Fibroblast of skin of right quadriceps (primary cell): Measurements from ENCODE around the gene HTD2.
A peak's percentile ranks its signal among the peaks of the same experiment; 100 is the strongest.
"Not testable (repeated sequence)": the region's sequence is repeated elsewhere in the genome, so short reads cannot be mapped to it uniquely, and the experiment has no call there.

ENCODE experiments used
- DNase-seq: peaks from one replicate; pipeline ENCODE4 v3.0.0-alpha.2; 2013

Gene HTD2

DNA sequence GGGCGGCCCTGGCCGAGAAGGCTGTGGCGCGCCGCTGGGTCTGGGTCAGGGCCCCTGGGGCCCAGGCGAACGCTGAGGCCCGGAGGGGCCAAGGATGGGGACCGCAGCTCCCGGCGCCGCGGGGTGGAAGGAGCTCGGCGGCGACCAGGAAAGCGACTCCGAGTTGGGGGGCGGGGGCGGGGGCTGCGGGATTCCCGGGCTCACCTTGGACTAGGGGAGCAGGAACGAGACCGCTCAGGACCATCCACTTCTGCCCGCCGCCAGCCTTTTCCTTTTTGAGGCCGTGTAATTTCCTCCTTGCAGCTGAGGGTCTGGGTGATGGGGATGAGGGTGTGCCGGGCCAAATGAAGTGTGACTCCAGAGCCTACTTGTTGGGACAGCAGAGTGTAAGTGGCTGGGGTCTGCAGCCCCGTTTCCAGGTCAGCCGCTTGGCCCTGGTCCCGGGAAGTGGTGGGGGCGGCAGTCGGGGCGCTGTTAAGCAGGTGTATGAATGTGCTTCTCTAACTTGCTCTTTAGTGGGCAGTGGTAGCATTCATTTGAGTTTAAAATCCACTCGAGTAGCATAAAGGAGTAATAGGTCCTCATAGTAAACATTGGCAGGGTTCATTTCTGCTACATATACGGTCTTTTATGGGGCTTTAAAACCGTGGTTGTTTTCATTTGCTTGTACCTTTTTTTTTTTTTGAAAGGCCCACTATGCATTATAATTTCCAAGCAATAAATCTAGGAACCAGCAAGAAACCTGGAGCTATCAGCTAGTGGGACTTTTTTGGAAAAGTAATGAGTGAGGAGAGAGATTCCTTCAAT, 27.1 kb downstream of the HTD2 start:
- DNase-seq, result no peak

DNA sequence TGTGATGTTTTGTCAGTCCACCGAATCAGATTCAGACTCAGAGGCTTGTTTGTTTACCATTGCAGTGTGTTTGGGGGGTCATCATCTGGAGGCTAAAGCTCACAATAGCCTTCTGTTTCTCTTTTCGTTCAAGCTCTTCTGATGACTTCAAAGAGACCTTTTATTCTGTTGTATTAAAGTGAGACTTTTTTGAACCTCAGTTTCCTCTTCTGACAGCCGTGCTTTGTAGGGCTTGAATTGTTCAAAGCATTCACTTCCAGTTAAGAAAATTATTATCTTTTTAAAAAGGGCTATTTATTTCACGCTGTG, 27.6 kb downstream of the HTD2 start:
- no peak for DNase-seq

DNA sequence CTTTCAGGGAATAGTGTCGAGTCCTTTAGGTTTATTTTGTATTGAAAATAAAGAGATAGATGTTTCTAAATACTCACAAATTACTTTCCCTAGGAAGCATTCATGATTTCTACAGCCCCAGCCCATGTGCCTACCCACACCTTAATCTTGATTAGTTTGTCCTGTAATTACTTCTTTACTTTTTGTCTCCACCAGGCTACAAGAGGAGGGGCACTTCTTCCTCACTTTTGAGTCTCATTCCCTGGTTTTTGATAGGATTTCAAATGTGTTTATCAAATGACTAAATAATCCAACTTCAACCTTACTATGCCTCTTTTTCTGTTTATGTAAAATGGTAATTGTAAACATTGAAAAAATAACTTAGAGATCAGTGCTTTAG, 28.2 kb downstream of the HTD2 start:
- no peak for DNase-seq

DNA sequence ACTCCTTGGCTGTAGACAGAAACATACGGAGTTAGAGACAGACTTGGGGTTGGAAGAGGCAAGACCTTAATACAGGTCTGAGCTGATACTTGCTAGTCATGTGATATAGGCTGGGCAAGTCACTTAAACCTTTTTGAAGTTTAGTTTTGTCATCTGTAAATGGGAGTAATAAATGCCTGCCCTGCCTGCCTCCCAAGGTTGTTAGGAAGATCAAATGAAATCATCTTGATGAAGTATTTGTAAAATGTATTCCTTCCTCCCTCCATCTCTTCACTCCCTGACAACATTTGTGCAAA, 29.3 kb downstream of the HTD2 start:
- no peak for DNase-seq

DNA sequence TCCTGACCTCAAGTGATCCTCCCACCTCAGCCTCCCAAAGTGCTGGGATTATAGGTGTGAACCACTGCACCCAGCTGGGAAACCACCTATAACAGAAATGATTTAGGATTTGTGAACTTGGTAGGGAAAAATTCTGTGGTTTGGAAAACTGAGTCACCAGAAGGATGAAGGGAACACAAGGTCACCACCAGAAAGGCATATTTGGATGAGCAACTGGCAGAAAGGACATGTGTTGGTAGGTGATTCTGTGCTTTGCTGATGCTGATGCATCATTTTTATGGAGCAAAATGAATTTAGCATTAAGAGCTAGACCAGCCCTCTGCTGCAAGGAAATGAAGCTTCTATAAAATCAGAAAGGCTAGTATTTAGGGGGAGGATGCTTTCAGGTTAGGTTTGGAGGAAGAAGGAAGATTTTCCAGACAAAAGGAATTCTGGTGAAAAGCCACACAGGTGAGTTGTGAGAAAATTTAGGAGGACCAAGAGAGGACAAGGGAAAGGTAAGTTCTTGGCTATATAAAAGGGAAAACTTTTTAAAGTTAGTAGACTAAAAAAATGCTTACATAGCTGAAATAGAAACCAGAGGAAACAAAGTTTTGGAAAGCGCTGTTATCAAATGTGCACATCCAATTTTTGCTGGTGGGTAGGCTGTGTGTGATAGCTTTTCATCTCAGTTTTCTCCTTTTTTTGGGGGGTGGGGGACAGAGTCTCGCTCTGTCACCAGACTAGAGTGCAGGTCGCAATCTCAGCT, 30.0 kb downstream of the HTD2 start:
- DNase-seq, result peak; percentile 92

DNA sequence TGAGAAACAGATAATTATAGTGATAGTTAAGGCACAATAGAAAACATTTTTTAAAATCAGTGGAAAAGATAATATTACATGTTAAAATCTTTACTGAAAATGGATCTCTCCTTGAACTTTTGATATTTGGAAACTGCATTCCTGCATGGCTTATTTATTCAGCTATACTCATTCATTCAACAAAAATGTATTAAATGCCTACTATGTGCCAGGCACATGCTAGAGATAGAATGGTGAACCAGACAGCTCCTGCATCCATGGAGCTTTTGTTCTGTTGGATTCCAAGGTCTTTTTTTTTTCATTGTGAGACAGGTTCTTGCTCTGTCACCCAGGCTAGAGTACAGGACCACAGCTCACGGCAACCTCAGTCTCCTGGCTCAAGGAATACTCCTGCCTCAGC, 30.9 kb downstream of the HTD2 start:
- DNase-seq, result no peak

DNA sequence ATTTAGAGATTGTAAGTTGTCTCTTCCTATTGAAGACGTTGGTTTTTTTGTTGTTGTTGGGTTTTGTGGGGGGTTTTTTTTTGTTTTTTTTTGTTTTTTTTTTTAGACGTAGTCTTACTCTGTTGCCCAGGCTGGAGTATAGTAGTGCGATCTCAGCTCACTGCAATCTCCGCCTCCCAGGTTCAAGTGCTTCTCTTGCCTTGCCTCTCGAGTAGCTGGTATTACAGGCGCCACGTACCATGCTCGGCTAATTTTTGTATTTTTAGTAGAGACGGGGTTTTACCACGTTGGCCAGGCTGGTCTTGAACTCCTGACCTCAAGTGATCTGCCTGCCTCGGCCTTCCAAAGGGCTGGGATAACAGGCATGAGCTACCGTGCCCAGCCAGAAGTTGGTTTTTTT, 32.8 kb downstream of the HTD2 start:
- DNase-seq, result not testable (repeated sequence)

DNA sequence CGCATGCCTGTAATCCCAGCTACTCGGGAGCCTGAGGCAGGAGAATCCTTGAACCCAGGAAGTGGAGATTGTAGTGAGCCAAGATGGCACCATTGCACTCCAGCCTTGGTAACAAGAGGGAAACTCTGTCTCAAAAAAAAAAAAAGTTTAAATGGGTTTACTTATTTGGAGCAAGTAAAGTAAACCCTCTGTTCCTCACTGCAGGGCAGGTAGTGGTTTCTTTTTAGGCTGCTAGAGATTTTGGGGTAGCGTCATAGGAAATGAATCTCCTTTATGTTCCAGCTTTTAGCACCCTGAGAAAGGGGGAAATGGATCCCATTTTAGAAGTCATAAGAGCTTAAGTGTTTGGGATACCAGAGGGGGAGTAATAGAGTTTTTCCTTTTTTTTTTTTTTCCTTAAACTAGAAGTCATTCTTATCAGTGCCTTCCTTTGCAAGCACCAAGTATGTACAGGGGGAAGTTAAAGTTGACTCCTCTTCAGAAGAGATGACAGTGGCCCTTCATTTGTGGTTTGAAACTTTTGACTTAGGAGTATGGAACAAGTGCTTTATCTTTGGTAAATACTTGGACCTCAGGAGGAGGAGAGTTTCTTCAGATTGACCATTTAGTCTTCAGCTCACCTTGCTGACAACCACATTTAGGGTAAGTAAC, 34.4 kb downstream of the HTD2 start:
- no peak for DNase-seq

DNA sequence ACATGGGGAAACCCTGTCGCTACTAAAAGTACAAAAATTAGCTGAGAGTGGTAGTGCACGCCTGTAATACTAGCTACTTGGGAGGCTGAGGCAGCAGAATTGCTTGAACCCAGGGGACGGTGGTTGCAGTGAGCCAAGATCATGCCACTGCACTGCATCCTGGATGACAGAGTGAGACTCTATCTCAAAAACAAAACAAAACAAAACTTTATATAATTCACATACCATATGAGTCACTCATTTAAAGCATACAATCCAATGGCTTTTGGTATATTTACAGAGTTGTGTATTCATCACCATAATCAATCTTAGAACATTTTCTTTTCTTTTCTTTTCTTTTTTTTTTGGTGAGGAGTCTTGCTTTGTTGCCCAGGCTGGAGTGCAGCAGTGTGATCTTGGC, 35.1 kb downstream of the HTD2 start:
- DNase-seq, result peak; percentile 23

DNA sequence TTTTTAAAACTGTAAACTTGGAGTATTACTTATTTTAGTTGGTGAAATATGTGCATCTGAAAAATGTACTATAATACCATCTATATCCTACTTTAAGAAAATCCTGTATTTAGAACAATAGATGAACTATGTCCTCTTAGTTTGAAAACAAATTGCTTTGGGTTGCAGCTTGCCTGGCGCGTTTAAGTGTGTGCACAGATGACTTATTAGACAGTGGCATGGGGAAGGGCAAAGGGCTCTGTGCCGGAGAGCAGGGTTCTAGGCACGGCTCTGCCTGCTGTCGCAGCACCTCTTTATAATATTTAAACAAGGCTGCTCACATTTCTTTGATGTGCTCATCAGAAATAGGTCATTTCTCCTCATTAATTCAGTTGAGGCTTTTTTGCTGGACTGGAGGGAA, 36.4 kb downstream of the HTD2 start:
- no peak for DNase-seq

DNA sequence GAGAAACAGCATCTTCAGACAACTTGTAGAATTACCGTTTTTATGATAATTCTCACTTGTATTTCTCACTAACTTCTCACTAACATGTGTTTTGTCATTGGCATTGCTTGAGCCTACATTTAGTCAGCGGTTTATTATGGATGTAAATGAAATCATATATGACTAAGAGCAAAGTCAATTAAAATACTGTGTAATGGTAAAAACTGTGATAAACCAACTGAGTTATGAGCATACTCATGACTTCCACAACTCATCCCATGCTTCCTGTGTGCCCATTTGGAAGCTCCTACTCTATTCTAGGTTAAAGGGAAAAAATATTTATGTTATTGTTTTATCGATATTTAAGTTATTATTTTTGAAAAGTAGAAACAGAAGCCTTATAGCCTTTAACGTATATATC, 39.1 kb downstream of the HTD2 start:
- peak; percentile 22 for DNase-seq

DNA sequence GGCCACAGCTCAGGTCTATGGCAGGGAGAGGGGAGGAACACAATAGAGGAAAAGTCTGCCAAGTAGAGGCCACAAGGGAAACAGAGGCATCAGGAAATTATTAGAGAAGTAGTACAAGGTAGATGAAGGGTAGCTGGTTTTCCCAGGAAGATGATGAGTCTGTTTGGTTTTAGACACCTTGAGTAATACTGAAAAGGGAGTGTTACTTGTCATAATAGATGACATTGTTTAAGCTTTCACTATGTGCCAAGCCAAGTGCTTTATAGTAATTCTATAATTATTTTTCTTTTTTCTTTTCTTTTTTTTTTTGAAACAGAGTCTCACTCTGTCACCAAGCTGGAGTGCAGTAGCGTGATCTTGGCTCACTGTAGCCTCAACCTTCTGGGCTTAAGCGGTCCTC, 40.0 kb downstream of the HTD2 start:
- no peak for DNase-seq

DNA sequence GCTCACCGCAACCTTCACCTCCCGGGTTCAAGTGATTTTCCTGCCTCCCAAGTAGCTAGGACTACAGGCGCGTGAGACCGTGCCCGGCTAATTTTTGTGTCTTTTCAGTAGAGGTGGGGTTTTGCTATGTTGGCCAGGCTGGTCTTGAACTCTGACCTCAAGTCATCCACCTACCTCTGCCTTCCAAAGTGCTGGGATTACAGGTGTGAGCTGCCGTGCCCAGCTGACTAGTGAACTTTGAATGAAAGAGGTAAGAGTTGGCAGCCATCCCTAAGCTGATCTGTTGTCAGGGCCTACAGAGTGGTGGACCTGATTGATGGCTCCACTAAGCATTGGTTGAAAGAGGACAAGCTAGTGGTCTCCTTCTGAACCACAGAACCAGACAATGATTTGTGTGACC, 41.7 kb downstream of the HTD2 start:
- DNase-seq, result no peak

DNA sequence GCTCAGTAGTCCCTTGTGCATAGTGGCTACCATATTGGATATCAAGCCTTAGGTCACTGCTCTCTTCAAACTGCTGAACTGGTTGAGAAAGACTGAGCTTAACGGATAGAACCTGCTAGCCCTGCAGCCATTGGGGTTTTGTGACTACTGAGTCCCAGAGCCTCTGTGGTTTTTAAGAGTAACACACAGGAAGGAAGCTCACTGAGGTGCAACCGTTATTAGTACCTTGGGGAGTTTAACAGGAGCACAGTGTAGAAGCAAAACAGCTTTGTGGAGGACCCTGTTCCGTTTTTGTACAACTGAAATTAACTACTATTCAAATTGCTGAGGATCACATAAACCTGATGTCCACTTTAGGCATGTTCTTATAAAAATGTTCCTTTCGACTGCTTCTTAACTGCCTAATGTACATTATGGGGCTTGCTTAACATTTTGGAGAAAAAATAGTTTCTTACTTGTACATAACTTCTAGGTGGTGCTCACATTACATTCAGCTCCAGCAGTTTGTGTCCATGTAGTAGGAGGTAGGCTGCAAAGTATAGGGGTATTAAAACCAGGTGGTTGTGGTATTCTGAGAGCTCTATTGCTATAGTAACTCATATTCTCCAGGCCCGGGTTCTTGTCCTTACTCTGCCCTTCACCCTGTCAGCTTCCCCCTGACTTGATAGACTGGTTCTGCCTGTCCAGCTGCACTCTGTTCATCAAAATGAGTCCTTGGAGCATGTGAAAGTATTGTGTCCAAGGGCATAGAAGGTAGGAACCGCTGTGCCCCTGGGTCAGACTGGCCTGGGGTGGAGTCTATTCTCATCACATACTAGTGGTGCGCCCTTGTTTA, 43.7 kb downstream of the HTD2 start:
- no peak for DNase-seq

DNA sequence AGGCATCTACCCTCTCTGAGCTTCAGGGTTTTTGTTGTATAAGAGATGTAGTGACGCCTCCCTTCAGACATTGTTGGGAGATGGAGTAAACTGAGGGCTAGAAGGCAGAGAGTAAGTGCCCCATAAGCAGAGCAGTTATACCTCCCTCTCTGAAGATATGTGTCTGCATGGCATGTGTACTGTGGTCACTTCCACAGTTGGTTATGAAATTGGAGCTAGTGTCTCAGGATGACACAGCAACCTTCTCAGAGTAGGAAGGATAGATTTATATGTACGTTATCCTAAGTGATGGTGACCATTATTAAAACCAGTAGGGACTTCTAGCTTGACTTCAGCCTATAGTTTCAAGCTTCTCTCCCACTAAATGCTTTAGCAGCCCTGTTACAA, 44.3 kb downstream of the HTD2 start:
- no peak for DNase-seq

DNA sequence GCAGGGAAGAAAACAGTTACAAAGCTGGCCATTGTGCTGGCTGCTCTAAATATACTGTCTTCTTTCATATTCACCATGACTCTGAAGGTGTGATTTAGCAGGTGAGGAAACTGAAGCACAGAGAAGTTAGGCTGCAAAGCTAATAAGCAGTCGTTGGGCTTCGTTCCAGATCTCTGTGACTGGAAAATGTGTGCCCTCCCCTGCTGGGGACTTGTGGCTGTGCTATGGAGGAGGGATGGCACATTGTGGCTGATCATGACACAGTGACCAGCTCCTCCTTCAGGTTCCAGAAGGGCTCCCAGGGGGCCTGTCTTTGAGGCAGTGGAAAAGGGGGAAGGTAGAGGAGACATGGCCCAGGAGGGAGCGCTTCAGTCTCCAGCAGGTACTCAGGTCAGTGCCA, 45.6 kb downstream of the HTD2 start:
- DNase-seq, result no peak

DNA sequence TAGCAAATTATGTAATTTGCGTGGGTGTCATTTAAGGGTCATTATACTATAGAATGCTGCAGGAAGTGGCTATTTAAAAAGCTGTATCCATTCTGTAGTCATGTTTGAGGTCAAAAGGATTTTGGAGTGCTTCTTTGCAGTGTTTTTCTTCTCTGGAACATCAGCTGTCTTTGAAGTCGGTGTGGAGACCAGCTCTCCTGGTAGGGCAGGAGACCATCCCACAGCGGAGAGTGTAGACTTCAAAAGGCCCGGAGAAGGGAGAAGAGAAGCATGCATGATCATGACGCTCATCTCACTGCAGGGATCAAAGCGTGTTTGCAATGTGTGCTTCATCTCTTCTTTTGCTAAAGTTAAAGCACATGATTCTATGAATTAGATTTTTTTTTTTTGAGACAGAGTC, 46.3 kb downstream of the HTD2 start:
- DNase-seq, result no peak

DNA sequence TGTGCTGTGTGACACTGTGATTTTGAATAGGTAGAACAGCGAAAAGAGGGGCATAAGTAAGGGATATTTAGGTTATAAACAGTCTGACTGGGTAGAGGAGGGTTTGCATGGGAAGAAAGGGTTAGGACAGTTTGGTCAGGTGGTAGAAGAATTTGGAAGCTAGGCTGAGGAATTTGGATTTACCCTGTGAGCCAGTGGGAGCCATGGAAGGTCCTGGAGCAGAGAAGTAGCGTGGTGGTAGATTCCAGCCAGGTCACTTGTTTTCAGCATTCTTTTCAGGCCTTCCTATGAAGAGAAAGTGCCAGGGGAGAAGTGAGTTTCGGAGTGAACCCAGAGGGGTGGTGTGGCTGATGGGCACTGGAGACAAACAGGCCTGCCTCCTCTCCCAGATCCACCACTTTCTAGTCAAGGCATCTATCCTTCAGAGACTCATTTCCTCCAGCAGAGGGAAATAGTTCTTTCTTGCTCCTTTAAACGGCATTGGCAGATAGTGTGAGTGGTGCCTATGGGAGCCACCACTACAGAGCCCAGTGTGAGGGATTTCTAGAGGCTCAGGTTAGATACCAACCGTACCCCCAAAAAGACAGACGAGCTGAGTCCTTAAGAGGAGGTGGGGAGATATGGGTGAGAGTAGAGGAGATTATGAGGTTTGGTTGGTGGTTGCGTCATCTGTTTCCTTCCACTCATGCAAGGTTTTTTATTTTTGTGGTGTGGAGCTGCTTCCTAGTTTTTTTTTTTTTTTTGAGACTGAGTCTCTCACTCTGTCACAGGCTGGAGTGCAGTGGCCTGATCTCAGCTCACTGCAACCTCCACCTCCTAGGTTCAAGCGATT, 47.6 kb downstream of the HTD2 start:
- peak; percentile 47 for DNase-seq

DNA sequence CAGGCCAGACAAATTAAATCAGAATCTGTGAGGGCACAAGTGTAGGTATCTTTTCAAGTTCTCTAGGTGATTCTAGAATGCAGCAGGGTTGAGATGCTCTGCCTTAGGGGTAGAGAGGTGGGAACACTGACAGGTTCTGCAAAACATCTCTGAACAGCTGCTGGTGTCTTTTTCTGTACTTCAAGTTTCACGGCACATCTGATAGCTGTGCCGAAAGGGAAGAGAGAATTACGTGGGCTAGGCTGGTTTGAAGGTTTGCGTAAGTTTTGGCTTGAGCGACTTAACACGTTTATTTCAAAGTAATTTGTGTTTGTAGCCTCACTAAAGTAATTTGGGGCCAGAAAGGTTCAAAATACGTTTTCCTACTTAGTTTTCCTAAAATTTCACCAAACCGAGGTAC, 48.9 kb downstream of the HTD2 start:
- no peak for DNase-seq

DNA sequence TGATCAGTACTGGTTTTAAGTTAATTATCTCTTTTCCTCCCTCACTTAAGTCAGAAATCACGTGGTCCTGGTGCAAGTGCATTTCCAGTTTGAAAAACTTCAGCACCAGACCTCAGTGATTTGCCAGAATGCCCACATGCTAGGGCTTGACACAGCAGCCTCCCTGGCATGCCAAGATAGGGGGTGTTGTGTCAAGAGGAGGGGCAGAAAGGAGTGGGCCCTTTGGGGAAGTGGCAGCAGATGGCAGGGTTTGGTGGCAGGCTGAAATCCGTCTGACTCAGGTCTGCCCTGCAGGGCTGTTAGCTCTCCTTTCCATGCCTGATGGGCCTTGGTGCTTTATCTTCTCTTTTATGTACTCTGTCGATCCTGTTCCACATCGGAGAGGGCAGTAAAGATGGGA, 49.7 kb downstream of the HTD2 start:
- no peak for DNase-seq

DNA sequence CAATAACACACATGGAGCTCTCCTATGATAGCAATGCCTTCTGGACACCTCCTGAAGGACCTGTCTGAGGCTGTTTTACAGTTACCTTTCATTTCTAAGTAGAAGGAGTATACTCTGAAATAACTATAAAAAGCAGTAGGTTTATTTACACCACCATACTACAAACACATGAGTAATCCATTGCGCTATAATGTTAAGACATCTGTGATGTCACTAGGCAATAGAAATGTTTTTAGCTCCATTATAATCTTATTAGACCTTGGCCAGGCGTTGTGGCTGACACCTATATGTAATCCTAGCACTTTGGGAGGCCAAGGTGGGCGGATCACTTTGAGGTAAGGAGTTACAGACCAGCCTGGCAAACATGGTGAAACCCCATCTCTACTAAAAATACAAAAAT, 51.1 kb downstream of the HTD2 start:
- DNase-seq, result no peak

DNA sequence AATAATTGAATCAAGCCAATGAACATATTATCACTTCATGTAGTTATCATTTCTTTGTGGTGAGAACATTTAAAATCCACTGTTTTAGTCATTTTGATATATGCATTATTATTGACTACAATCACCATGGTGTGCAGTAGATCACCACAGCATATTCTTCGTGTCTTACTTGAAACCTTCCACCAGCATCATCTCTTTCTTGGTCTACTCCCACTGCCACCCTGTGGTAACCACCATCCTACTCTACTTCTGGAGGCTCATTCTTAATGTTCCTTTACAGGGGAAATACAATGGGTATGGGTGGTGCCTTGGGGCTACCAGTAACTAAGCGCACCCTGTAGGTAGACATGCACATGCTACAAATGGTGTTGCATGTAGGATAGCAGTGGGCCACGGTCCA, 51.8 kb downstream of the HTD2 start:
- DNase-seq, result no peak

DNA sequence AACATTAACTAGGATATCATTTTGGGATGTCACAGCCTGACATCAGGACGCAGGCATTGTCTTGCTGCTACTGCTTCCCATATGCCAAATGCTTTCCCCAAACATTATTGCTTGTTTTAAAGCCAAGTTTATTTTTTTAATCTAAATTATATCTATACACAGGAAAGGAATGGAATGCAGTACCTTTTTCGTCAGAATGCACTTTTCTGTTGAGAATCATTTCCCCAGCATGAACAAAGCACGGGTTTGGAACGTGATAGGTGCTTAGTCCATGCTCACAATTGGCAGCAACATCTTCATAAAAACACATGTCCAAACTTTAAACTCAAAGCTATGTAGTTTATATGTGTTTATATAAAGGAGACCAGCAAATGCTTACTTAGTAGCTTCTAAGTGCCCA, 52.5 kb downstream of the HTD2 start:
- DNase-seq, result no peak
